Stimulated activated CD4-positive, alpha-beta T cell treated with anti-CD3 and anti-CD28 coated beads, Interleukin-1b, Interleukin-23, amount 100 ng/mL, for 48 hours (primary cell): ENCODE results near the gene UCN.
"Not testable (repeated sequence)": the region's sequence is repeated elsewhere in the genome, so short reads cannot be mapped to it uniquely, and the experiment has no call there.

Experiments
- DNase-seq: peaks from one replicate; pipeline ENCODE4 v3.0.0-alpha.2; 2020

The UCN gene

DNA sequence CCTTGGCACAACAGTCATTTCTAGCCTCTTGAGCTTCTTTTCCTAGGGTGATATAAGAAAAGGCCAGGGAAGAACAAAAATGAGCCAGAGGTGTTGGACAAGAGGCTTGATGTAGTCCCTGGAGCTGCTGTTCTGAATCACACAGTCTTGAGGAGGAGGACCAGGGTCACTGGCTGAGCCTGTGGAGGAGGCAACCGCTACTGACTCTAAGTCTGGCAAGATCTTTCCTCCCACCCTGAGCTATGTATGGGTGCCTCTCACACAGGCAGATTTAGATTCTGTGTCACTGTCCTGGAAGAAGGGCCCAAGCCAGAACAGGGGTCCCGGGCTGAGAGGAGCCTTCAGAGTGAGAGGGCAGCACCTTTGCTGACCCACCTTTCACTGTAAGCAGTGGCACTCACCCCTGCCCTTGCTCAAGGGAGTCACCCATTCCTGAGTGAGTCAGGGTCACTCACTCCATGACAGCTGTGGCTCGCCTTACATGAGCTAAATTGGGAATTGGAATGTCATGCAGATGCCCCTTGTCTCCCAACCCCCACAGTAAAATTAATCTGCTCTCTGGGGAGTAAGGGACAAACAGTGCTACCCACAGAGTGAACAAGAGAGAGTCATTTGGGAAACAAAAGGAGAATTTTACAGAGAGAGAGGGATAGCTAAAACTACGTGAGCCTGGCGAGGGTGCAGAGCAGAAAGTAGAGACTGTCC lies 26.2 kb downstream of the UCN start, which contains the start of gene TRIM54:
Gene TRIM54, plus strand, starts transcription at position 575 of the 705 bp plus-strand sequence. CDS start 303 bp downstream, outside the sequence.
- DNase-seq = no peak

DNA sequence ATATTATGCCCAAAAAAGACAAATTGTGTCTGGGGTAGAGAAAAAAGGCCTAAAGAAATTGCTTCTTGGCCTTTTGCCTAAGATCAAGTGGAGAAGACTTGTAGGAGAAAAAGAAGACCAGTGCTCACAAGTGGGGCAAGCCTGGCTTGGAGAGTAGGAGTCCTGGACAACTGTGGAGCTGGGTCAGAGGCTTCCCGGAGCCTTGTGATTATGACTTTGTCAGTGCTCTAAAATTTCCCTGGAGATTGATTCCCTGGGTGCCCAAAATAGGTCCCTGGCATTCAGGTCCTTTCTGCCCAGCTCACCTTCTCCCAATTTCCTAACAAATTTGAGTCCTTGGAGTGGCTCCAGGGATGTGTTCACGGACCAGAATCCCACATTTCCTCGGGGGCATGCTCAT lies 26.8 kb downstream of the UCN start:
- DNase-seq = no peak

- no peak for DNase-seq
Observed at GRCh38 chr2:27280826-27281225, 27.4 kb downstream of the UCN start.

DNA sequence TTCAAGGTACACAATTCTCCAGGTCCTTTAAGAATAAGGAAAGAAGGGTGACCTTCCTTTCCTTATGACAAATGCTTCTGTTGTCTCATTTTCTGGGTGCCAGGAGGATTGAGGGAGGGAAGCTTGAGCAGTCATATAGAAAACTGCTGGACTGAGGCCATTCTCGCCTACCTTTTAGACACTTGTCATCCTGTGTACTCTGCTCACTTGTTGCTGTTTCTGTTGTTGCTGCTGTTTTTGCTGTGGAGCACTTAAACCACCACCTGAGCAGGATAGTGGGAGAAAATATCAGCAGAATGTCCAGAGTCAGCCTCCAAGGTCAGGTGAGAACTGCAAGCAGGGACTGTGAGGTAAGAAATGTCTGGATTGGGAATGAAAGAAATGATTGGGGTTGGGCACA lies 30.2 kb downstream of the UCN start:
- DNase-seq = no peak

DNA sequence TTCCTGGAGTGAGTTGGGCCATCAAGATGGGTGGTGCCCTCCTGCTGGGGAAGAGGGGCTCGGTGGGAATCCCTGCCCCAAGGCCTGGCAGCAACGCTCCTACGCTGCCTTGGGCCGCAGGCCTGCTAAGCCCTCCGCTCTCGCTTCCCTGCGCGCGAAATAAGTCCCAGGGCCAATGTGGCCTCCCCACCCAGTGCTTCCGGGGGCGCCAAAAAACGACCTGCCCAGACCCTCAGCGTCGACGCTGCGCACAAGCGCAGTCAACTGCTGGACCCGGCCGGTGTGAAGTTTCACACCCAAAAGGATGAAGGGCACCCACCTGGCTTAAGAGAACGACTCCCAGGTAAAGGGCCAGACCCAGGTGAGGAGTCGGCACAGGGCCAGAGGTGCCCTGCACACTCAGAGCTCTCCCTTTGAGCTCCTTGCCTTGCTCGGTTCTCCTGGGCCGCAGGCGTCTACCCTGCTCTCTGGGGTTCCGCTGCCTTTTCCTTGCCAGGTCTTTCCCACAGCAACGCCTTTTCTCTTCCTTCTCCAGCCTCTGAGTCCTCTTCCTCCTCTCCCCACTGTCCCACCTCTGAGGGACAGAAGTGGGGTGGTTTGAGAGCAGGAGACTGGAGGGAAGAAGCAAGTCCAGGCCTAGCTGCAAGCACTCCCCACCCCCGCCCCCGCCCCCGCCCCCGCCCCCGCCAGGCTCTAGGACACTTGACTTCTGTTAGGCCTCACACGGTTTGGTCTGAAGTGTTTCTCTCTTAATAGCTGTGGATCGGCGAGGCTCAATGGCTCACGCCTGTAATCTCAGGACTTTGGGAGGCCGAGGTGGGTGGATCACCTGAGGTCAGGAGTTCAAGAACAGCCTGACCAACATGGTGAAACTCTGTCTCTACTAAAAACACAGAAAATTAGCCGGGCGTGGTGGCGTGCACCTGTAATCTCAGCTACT lies 32.8 kb downstream of the UCN start, which contains the start of gene DNAJC5G:
Gene DNAJC5G, plus strand, starts transcription at position 223 of the 940 bp plus-strand sequence. CDS start 1,296 bp downstream, outside the sequence.
- DNase-seq = no peak

DNA sequence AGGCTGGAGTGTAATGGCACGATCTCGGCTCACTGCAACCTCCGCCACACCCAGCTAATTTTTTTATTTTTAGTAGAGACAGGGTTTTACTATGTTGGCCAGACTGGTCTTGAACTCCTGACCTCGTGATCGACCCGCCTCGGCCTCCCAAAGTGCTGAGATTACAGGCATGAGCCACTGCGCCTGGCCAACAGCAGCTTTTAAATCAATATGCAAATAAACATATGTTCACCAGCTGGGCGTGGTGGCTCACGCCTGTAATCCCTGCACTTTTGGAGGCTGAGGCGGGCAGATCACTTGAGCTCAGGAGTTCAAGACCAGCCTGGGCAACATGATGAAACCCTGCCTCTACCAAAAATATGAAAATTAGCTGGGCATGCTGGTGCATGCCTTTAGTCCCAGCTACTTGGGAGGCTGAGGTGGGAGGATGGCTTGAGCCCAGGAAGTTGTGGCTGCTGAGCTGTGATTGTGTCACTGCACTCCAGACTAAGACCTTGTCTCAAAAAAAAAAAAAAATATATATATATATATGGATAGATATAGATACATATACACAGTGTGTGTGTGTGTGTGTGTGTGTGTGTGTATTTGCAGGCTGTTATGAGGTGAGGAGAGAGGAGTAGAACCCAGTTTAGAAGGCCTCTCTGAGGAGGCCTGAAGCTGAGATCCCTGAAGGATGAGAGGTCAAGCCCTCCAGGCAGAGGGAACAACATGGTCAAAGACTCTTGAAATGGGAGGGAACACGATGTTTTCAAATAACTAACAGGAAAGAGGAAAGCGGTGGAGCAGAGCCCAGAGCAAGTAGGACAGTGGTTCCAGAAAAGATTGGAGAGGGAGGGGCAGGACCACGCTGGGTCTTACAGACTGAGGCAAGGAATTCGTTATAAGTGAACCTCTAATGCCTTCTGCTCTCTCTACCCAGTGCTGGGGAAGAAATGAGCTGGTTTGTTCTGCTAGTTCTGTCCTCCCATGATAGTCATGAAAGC lies 35.4 kb downstream of the UCN start:
- DNase-seq = not testable (repeated sequence)

GRCh38 chr2:27271631-27272340 lies 36.5 kb downstream of the UCN start:
- DNase-seq = no peak

- no peak for DNase-seq
Observed at GRCh38 chr2:27270670-27271069, 37.6 kb downstream of the UCN start.

DNA sequence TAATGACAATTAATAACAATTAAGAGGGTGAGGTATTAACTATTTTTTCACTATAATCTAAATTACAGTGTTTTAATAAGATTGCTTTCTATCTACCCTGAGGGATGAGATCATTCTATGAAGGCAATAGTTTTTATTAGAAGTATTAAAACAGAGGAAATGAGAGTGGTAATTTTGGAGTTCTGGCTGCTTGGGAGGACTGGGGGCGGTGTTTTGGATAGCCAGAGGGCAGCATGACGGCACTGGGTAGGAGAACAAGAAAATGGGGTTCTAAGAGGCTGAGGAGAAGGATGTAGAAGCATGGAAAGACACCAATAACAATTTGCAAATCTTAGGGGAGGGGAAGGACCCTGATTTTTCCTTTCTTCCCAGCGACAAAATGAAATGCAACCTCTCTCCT lies 38.1 kb downstream of the UCN start:
- no peak for DNase-seq

- DNase-seq = not testable (repeated sequence)
Observed at GRCh38 chr2:27268296-27268695, 39.9 kb downstream of the UCN start.

DNA sequence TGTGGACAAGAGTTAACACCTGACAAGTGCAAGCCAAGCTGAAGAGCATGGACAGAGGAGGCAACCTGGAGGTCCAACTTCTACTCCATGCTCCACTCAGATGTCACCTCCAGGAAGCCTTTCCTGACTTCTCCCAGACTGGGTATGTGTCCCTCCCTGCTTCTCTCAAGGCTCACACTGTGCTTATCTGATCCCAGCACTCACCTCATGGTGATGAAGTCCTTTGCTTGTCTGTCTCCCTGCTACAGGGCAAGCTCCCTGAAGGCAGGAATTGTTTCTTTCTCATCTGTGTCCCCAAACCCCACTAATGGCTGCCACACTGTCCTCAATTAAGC lies 42.7 kb downstream of the UCN start:
- no peak for DNase-seq

DNA sequence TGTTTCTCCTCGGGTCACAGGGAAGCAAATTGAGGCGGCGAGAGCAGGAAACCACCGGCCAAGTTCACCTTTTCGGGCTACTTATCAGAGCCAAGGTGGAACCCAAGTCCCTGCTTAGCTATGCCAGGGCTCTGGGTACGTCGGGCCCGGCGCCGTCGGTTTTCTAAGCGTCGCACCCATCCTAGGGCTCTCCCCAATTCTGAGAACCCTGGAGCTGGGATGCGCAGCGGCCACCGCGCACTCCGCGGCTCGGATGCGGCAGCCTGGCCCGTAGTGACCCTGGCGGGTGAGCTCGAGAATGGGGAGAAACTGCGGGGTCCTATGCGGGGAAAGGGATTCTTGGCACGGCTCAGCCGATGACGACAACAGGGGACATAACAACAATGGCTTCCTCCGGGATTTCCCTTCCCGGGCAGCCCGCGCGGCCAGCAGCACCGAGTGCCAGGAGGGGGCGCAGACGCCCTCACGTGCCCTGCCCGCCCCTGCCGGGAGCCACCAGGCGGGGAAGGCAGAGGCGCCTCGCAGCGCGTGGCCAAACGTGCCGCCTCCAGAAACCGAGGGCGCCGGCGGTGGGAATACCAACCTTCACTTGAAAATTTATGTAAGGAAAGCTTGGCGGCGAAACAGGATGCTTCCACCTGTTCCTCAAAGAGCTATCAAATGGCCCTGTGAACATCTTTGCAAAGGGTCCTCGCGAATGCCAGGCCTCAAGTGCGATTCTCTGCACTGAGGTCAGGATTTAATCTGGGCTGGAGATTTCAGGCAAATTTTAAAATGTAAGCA lies 43.3 kb downstream of the UCN start:
- peak; percentile 61 for DNase-seq

DNA sequence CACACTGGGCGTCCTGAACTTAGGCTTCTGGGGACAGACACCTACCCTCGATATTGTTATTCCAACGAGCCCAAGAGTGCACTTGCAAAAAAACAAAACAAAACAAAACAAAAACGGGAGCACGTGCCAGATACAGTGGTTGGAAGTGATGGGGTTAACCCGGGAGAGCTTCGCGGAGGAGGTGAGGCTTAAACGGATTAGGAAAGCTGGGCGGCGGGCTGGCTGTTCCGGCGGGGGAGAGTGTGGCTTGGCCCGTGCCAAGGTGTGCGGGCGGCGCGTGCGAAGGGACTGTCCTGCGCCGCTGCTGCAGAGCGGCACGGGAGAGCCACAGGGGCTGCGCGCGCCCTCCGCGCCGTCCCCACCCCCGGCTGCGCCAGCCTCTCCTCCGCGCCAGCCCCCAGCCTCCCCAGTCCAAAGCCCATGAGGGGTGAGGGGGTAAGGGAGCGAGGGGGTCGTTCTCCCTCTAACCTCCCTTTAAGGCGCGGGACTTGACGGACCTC lies 43.9 kb downstream of the UCN start:
- DNase-seq = no peak

- DNase-seq = no peak
Observed at GRCh38 chr2:27263287-27264252, 44.7 kb downstream of the UCN start.

DNA sequence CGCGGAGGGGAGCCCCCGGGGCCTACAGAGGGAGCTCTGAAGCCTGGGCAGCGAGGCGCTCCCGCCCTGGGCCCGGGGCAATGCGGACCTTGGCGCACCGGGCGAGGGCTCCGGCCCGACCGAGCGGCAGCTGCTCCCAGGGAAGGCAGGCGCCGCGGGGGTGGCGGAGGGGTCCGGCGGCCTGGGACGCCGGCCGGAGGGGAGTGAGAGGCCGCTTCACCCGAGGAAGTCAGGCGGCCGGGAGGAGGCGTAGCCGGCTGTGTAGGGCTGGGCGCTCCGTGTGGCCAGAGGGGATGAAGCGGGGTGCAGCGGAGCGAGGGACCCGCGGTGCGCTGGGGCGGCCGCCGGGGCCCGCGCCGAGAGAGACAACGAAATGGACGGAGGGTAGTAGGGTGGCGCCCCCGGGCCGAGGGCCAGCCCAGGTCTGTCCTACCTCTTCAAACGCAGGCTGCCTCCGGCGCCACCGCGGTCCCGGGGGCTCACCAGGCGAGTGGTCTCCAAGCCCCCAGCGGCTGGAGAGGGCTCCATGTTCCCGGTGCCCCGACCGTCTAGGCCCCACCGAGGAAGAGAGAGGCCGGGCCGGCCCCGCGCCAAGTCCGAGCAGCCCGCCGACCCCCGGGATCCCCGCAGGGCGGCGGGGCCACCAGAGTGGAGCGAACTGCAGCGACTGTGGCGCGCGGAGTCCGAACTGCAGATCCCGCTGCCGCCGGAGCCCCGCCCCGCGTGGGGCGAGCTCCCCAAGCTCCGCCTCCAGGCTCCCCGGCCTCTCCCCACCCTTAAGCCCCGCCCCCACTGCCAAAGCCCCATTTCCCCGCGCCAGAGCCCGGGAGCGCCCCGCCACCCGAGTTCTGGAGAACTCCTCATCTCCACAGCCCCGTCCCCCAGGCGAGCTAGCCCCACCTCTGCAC lies 45.6 kb downstream of the UCN start, which contains the start of gene SLC30A3:
Gene SLC30A3, minus strand, starts transcription at position 669 of the 908 bp plus-strand sequence. Its CDS starts 141 bp downstream, at position 528.
- DNase-seq = peak; percentile 70

DNA sequence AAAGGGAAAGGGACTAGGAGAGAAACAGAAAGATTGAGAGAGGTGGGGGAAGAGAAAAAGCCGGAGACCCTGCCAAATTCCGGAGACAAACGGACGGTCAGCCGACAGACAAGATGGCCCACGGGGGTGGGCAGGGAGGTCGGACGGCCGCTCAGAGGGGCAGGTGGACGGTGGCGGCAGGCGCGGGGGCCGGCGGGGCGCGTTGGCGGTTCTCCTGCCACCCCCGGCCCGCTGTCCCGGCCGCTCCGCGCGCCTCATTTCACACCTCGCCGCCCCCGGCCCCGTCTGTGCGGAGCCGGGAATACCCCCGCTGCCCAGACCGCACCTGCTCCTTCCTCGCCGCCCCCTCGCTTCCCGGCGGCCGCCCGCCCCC lies 46.3 kb downstream of the UCN start:
- DNase-seq = no peak

DNA sequence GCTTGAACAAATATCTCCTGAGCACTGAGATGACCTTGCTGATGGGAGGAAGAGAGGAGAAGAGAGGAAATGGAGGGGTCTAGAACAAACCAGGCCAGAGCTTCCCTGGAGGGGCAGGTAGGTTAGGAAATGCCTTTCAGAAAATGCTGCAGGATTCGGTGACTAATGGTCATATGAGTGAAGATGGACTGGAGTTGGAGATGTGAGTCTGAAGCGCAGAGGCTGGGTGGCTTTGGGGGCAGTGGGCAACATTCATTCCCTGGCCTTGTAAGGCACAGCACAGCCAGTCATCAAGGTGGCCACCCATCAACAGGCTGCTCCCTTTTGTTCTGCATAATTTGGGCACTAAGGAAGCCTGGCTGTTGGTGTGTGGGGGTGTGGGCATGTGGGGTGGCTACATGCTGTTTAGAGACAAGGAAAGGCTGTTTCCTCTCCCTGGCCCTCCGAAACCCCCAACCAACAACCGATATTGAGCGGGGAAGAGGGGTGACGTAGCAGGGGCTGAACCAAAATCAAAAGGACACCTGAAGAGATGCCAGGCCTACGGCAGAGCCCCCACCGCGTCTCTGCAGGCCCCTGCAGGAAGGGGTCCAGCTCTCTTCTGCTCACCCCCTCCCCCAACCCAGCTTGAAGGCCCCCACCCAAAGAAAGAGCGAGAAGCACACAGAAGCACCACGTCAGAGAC lies 46.9 kb downstream of the UCN start:
- no peak for DNase-seq

GRCh38 chr2:27258051-27258450 lies 50.2 kb downstream of the UCN start:
- DNase-seq = no peak
